H1 (cell line): ENCODE results near the gene STEAP1B. TPM values are rescaled to one million over a fixed set of nuclear protein-coding genes. Genes with fewer than 3 reads are reported as not detected.

Experiments
- CTCF ChIA-PET: fragments of 300-600 bp; sonication (Branson Sonifier 250); formaldehyde crosslinking; loops from one replicate; lab custom pipeline; 2021; ENCODE audit not compliant: partially characterized antibody; lab: Charles Lee
- POLR2A ChIA-PET: fragments of 300-600 bp; sonication (Branson Sonifier 250); formaldehyde crosslinking; loops from one replicate; lab custom pipeline; 2021; ENCODE audit warnings: inconsistent platforms; ENCODE audit not compliant: partially characterized antibody; lab: Charles Lee
- DNase-seq, 2 experiments: peaks; one replicate each; pipeline versions ENCODE4 v3.0.0 to v3.0.0-alpha.2; 2010 to 2022; ENCODE audit warnings: low spot score in 2 of 2, low read depth in 1 of 2, mixed read lengths in 1 of 2
- FAIRE-seq: peaks from 2 replicates; lab custom pipeline; 2011; peaks lifted over from hg19 to GRCh38; lab: Jason Lieb, UNC
- H2AFZ ChIP-seq: 2 replicates; pipeline ENCODE4 v1.8.1; 2012; ENCODE audit warnings: low read length, inconsistent platforms
- H2AK5ac ChIP-seq: 2 replicates; pipeline ENCODE4 v1.6.1; 2013; ENCODE audit warnings: low read depth, low read length
- H2BK120ac ChIP-seq: replicated peaks from 2 replicates; pipeline ENCODE3; 2013; ENCODE audit warnings: low read depth, low read length, inconsistent platforms
- H2BK12ac ChIP-seq: 2 replicates; pipeline ENCODE4 v1.6.1; 2013; ENCODE audit warnings: low read depth, low read length
- H2BK15ac ChIP-seq: 2 replicates; pipeline ENCODE4 v1.6.1; 2013; ENCODE audit warnings: low read length
- H2BK20ac ChIP-seq: 2 replicates; pipeline ENCODE4 v1.6.1; 2013; ENCODE audit warnings: low read length
- H2BK5ac ChIP-seq: 2 replicates; pipeline ENCODE4 v1.6.1; 2013; ENCODE audit warnings: low read depth, low read length
- H3K14ac ChIP-seq: 2 replicates; pipeline ENCODE4 v1.6.1; 2013; ENCODE audit warnings: inconsistent platforms; ENCODE audit not compliant: insufficient read length
- H3K18ac ChIP-seq: 2 replicates; pipeline ENCODE4 v1.6.1; 2013; ENCODE audit warnings: low read length; ENCODE audit errors: extremely low read depth
- H3K23ac ChIP-seq: 2 replicates; pipeline ENCODE4 v1.6.1; 2013; ENCODE audit warnings: inconsistent platforms; ENCODE audit not compliant: insufficient read length
- H3K23me2 ChIP-seq: 2 replicates; pipeline ENCODE4 v1.6.1; 2013; ENCODE audit warnings: low read depth, low read length
- H3K27ac ChIP-seq: 2 replicates; pipeline ENCODE4 v1.6.1; 2011; ENCODE audit warnings: low read depth, low read length, inconsistent platforms
- H3K27me3 ChIP-seq, 4 experiments: replicated peaks in 1 of 4; 1 replicate in 1 of 4; 2 replicates in 3 of 4; pipeline versions ENCODE4 v1.6.1 to v1.8.1; 2011 to 2013; ENCODE audit warnings: low read length in 3 of 4, mild to moderate bottlenecking in 3 of 4, inconsistent platforms in 2 of 4, mixed read lengths in 2 of 4, moderate library complexity in 1 of 4; ENCODE audit not compliant: control insufficient read depth in 3 of 4, insufficient read depth in 3 of 4; ENCODE audit errors: extremely low read depth in 1 of 4
- H3K36me3 ChIP-seq, 4 experiments: 2 replicates each; pipeline versions ENCODE4 v1.6.1 to v1.8.1; 2011 to 2013; ENCODE audit warnings: mild to moderate bottlenecking in 4 of 4, low read length in 3 of 4, moderate library complexity in 2 of 4, control low read depth in 1 of 4, inconsistent platforms in 1 of 4; ENCODE audit not compliant: insufficient read depth in 4 of 4, control insufficient read depth in 2 of 4
- H3K4ac ChIP-seq: replicated peaks from 2 replicates; pipeline ENCODE3; 2013; ENCODE audit warnings: low read length, low read depth, mixed read lengths, inconsistent platforms; ENCODE audit not compliant: insufficient read length
- H3K4me1 ChIP-seq, 4 experiments: replicated peaks in 1 of 4; 1 replicate in 1 of 4; 2 replicates in 3 of 4; pipeline versions ENCODE4 v1.6.1 to v1.8.1; 2011 to 2013; ENCODE audit warnings: low read length in 3 of 4, inconsistent platforms in 2 of 4, mixed read lengths in 1 of 4; ENCODE audit not compliant: insufficient read depth in 4 of 4, control insufficient read depth in 3 of 4
- H3K4me2 ChIP-seq, 2 experiments: 2 replicates each; pipeline versions ENCODE4 v1.6.1 to v1.8.1; 2011 to 2013; ENCODE audit warnings: low read depth in 2 of 2, low read length in 2 of 2, control low read depth in 1 of 2, inconsistent platforms in 1 of 2, mild to moderate bottlenecking in 1 of 2; ENCODE audit not compliant: insufficient read depth in 1 of 2
- H3K4me3 ChIP-seq, 4 experiments: fragments of 200-600, 300-600 bp in 1 of 4; sonication (generic), shearing (Covaris generic), sonication (Bioruptor Twin) in 1 of 4; 2 replicates each; pipeline versions ENCODE4 v1.5.1 to v1.8.1; 2011 to 2016; ENCODE audit warnings: low read length in 4 of 4, low read depth in 3 of 4, control low read depth in 2 of 4, inconsistent platforms in 2 of 4, mild to moderate bottlenecking in 2 of 4, mixed read lengths in 1 of 4, moderate library complexity in 1 of 4; ENCODE audit not compliant: insufficient read depth in 2 of 4; ENCODE audit errors: extremely low read depth in 1 of 4
- H3K56ac ChIP-seq: replicated peaks from 2 replicates; pipeline ENCODE3; 2013; ENCODE audit warnings: low read depth, mild to moderate bottlenecking, mixed read lengths, low read length, inconsistent platforms; ENCODE audit not compliant: insufficient read length
- H3K79me1 ChIP-seq: 2 replicates; pipeline ENCODE4 v1.6.1; 2013; ENCODE audit warnings: low read depth, low read length, control low read depth
- H3K79me2 ChIP-seq, 2 experiments: 2 replicates each; pipeline versions ENCODE4 v1.6.1 to v1.8.1; 2012 to 2013; ENCODE audit warnings: low read length in 2 of 2, mild to moderate bottlenecking in 2 of 2, inconsistent platforms in 1 of 2; ENCODE audit not compliant: insufficient read depth in 2 of 2, control insufficient read depth in 1 of 2
- H3K9ac ChIP-seq, 4 experiments: replicated peaks in 1 of 4; 1 replicate in 1 of 4; 2 replicates in 3 of 4; pipeline versions ENCODE4 v1.6.1 to v1.8.1; 2011 to 2013; ENCODE audit warnings: low read depth in 3 of 4, low read length in 3 of 4, control low read depth in 2 of 4, mild to moderate bottlenecking in 2 of 4, moderate library complexity in 2 of 4, inconsistent platforms in 1 of 4; ENCODE audit errors: extremely low read depth in 1 of 4
- H3K9me3 ChIP-seq, 2 experiments: 2 replicates each; pipeline versions ENCODE4 v1.6.1 to v1.8.1; 2012 to 2013; ENCODE audit warnings: mild to moderate bottlenecking in 2 of 2, moderate library complexity in 2 of 2, control low read depth in 1 of 2, inconsistent platforms in 1 of 2, low read depth in 1 of 2, low read length in 1 of 2, mixed read lengths in 1 of 2; ENCODE audit not compliant: insufficient read depth in 2 of 2
- H4K20me1 ChIP-seq, 2 experiments: replicated peaks in 1 of 2; 2 replicates each; pipeline versions ENCODE3 to v1.8.1; 2011 to 2013; ENCODE audit warnings: inconsistent platforms in 2 of 2, low read length in 2 of 2, mild to moderate bottlenecking in 1 of 2; ENCODE audit not compliant: insufficient read depth in 2 of 2, control insufficient read depth in 1 of 2
- H4K5ac ChIP-seq: 2 replicates; pipeline ENCODE4 v1.6.1; 2013; ENCODE audit warnings: low read length, low read depth, mixed read lengths, inconsistent platforms; ENCODE audit not compliant: insufficient read length
- H4K8ac ChIP-seq: 2 replicates; pipeline ENCODE4 v1.8.0; 2013; ENCODE audit warnings: mild to moderate bottlenecking, moderate library complexity, low read length, inconsistent platforms; ENCODE audit not compliant: insufficient read depth; ENCODE audit errors: extremely low read depth
- H4K91ac ChIP-seq: replicated peaks from 2 replicates; pipeline ENCODE3; 2013; ENCODE audit warnings: low read length, mixed read lengths, inconsistent platforms; ENCODE audit not compliant: insufficient read length
- ATF3 ChIP-seq: IDR thresholded peaks from 2 replicates; pipeline ENCODE4 v1.6.1; 2011; ENCODE audit warnings: low read depth, mild to moderate bottlenecking, low read length; ENCODE audit not compliant: insufficient read depth
- CBX5 ChIP-seq: fragments of 300-800, 300-1000 bp; sonication (generic); IDR thresholded peaks from 2 replicates; pipeline ENCODE4 v1.7.1; 2016; ENCODE audit warnings: antibody characterized with exemption, low read length, low read depth
- CEBPB ChIP-seq: IDR thresholded peaks from 2 replicates; pipeline ENCODE4 v1.6.1; 2012; ENCODE audit warnings: low read depth, low read length
- CHD2 ChIP-seq: IDR thresholded peaks from 2 replicates; pipeline ENCODE4 v1.6.1; 2012; ENCODE audit warnings: low read length, improper control_type of control experiment
- EZH2 ChIP-seq: fragments of 200-600 bp; sonication (generic); IDR thresholded peaks from 2 replicates; pipeline ENCODE4 v1.7.1; 2012; ENCODE audit warnings: low read depth, mild to moderate bottlenecking, moderate library complexity, low read length, inconsistent platforms; ENCODE audit not compliant: severe bottlenecking
- HDAC2 ChIP-seq, 2 experiments: fragments of 300-600 bp in 1 of 2; sonication (generic) in 1 of 2; IDR thresholded peaks; 2 replicates each; pipeline ENCODE4 v1.6.1; 2011 to 2012; ENCODE audit warnings: low read depth in 2 of 2, low read length in 2 of 2, mild to moderate bottlenecking in 2 of 2, moderate library complexity in 2 of 2, borderline replicate concordance in 1 of 2, inconsistent platforms in 1 of 2
- RAD21 ChIP-seq, 2 experiments: IDR thresholded peaks in 1 of 2; conservative IDR thresholded peaks in 1 of 2; 2 replicates each; pipeline ENCODE4 v1.6.1; 2011; ENCODE audit warnings: low read depth in 2 of 2, low read length in 2 of 2, improper control_type of control experiment in 1 of 2, inconsistent platforms in 1 of 2, mild to moderate bottlenecking in 1 of 2, moderate library complexity in 1 of 2
- SAP30 ChIP-seq: fragments of 300-600 bp; sonication (generic); IDR thresholded peaks from 2 replicates; pipeline ENCODE4 v1.7.1; 2012; ENCODE audit warnings: low read length, moderate library complexity, mild to moderate bottlenecking, inconsistent platforms; ENCODE audit not compliant: insufficient read depth, insufficient replicate concordance
- SRF ChIP-seq: IDR thresholded peaks from 2 replicates; pipeline ENCODE4 v1.6.1; 2011; ENCODE audit warnings: mild to moderate bottlenecking, low read depth, low read length, moderate library complexity
- TBP ChIP-seq: IDR thresholded peaks from 2 replicates; pipeline ENCODE4 v1.6.1; 2011; ENCODE audit warnings: low read depth, low read length, improper control_type of control experiment
- USF2 ChIP-seq: IDR thresholded peaks from 2 replicates; pipeline ENCODE4 v1.6.1; 2011; ENCODE audit warnings: low read length, improper control_type of control experiment
- WGBS, 2 experiments: shearing (Covaris generic) in 1 of 2; methylation state at CpG; one replicate each; pipeline versions ENCODE4 v1.1.6 to v1.1.7; 2013 to 2015; ENCODE audit warnings: low lambda C conversion rate in 2 of 2, mixed read lengths in 2 of 2, inconsistent platforms in 1 of 2, low coverage in 1 of 2, missing lambda C conversion rate in 1 of 2; ENCODE audit not compliant: insufficient replicate concordance in 2 of 2, insufficient coverage in 1 of 2, insufficient read length in 1 of 2; ENCODE audit errors: extremely low coverage in 1 of 2, missing lambda C conversion rate in 1 of 2; 5-methylcytosine and 5-hydroxymethylcytosine counted together
- polyA plus RNA-seq, 7 experiments: library from polyadenylated mRNA; depleted of rRNA in 3 of 7; stranded (reverse) in 5 of 7; unstranded in 2 of 7; fragments of >200 nt in 5 of 7; fragments of 200-250 nt in 2 of 7; gene quantifications; 1 replicate in 5 of 7; 2 replicates in 1 of 7; 4 replicates in 1 of 7; pipeline versions ENCODE4 v1.2.1 to v1.2.3, GENCODE V29; 2011 to 2013; ENCODE audit warnings: missing spikeins in 2 of 7, mixed read lengths in 2 of 7
- total RNA-seq: library from RNA; stranded (reverse); fragmentation: NEBNext Ultra II Directional; extraction: Animal tissue kit (Norgen Biotek cat#: 25700); gene quantifications from 2 replicates; pipeline ENCODE4 v1.2.1, GENCODE V29; 2021

The STEAP1B gene
- total and polyA plus RNA-seq, 2 of the 8 experiments (the other 6 are each of a cell fraction or from before 2014, with no cell fraction given): 5.4 to 8.7 TPM

- TF ChIP-seq SRF: no peak
- no peak for TF ChIP-seq HDAC2 (IDR thresholded peaks at IDR 0.05; ENCODE audit: borderline replicate concordance in 1 of 2, low read depth in 2 of 2, low read length in 2 of 2)
- TF ChIP-seq USF2: no peak
- no peak for TF ChIP-seq CEBPB
- no peak for TF ChIP-seq ATF3
- no peak for TF ChIP-seq TBP
- no peak for TF ChIP-seq CBX5
- TF ChIP-seq CHD2: no peak
- no peak for TF ChIP-seq RAD21 (IDR thresholded peaks at IDR 0.05 in 1 of 2, conservative IDR thresholded peaks at IDR 0.05 in 1 of 2; ENCODE audit: low read depth in 2 of 2, low read length in 2 of 2)
- TF ChIP-seq SAP30: no peak
- TF ChIP-seq EZH2: no peak
- H3K18ac ChIP-seq: no peak overlapping the region
- no peaks in the 10 kb centered on the region for H3K23me2 ChIP-seq
- no peak overlapping the region for H3K4ac ChIP-seq
- POLR2A ChIA-PET: no interaction called here
- H4K20me1 ChIP-seq: no peaks in the 10 kb centered on the region
- H3K27me3 ChIP-seq: no peaks in the 10 kb centered on the region
- H3K14ac ChIP-seq: no peak overlapping the region
- no peak overlapping the region for H3K27ac ChIP-seq
- H3K4me3 ChIP-seq: no peak overlapping the region
- no peaks in the 10 kb centered on the region for H3K4me1 ChIP-seq
- no peak overlapping the region for H2BK5ac ChIP-seq
- no peak overlapping the region for H4K8ac ChIP-seq
- H3K23ac ChIP-seq: no peak overlapping the region
- WGBS, 2 experiments: 98% methylated on average over 2 of the region's 2 CpGs; no CpG with 5 or more reads in 1 of the 2 experiments
- FAIRE-seq: no peak
- no peak overlapping the region for H3K56ac ChIP-seq
- H3K36me3 ChIP-seq: no peaks in the 10 kb centered on the region
- no peak overlapping the region for H4K91ac ChIP-seq
- H2BK12ac ChIP-seq: no peak overlapping the region
- no peak for DNase-seq
- H2AK5ac ChIP-seq: no peak overlapping the region
- H3K4me2 ChIP-seq: no peak overlapping the region
- CTCF ChIA-PET: interaction anchor here (1.7 kb wide), 1 partner anchor 10 kb away, joined by 9 read pairs; no protein-coding TSS in a partner anchor
- no peaks in the 10 kb centered on the region for H3K9me3 ChIP-seq
- no peak overlapping the region for H2BK15ac ChIP-seq
- no peaks in the 10 kb centered on the region for H3K79me2 ChIP-seq
- no peak overlapping the region; the same call in 1 of the 2 replicates for H2BK20ac ChIP-seq
- H3K79me1 ChIP-seq: no peaks in the 10 kb centered on the region
- H2AFZ ChIP-seq: no peak overlapping the region
- H3K9ac ChIP-seq: no peak overlapping the region
- H4K5ac ChIP-seq: no peak overlapping the region
- H2BK120ac ChIP-seq: no peak overlapping the region
These were observed 110.1 kb downstream of the STEAP1B start for GRCh38 chr7:22389892-22390291.
